HFFc6 (cell line): ENCODE results near the gene CCBE1. TPM values are rescaled to one million over a fixed set of nuclear protein-coding genes. Genes with fewer than 3 reads are reported as not detected.

Experiments
- DNase-seq: peaks from one replicate; pipeline ENCODE4 v3.0.0-alpha.2; 2018
- H3K27ac Mint-ChIP-seq: 2 replicates; pipeline ENCODE4 v1.8.0; 2020; ENCODE audit warnings: mild to moderate bottlenecking, mixed read lengths
- H3K27me3 Mint-ChIP-seq: 2 replicates; pipeline ENCODE4 v1.8.0; 2021; ENCODE audit warnings: mild to moderate bottlenecking, moderate library complexity, mixed read lengths; ENCODE audit not compliant: insufficient read depth
- H3K36me3 Mint-ChIP-seq: 2 replicates; pipeline ENCODE4 v1.8.0; 2021; ENCODE audit warnings: low read depth, mixed read lengths
- H3K4me1 Mint-ChIP-seq: 2 replicates; pipeline ENCODE4 v1.8.0; 2020; ENCODE audit warnings: low read depth, mixed read lengths
- H3K4me3 Mint-ChIP-seq: 2 replicates; pipeline ENCODE4 v1.8.0; 2020; ENCODE audit warnings: mild to moderate bottlenecking, moderate library complexity, mixed read lengths
- H3K9me3 Mint-ChIP-seq: 2 replicates; pipeline ENCODE4 v1.8.0; 2020; ENCODE audit warnings: mild to moderate bottlenecking, mixed read lengths
- total RNA-seq, 6 experiments: library from RNA; stranded (reverse); fragmentation: NEBNext Ultra II Directional; extraction: Animal tissue kit (Norgen Biotek cat#: 25700); gene quantifications; 2 replicates in 1 of 6; 3 replicates in 5 of 6; pipeline ENCODE4 v1.2.3, GENCODE V29; 2021
- TF ChIP-seq, protein P1 (sequence below): fragments of 200-600 bp; sonication (generic); IDR thresholded peaks from 2 replicates; pipeline ENCODE4 v1.5.0; 2021; ENCODE audit warnings: antibody characterized with exemption, mild to moderate bottlenecking

CCBE1 gene
- total RNA-seq, 6 experiments from 2014 or later = 161 to 223 (median 206) TPM

DNA sequence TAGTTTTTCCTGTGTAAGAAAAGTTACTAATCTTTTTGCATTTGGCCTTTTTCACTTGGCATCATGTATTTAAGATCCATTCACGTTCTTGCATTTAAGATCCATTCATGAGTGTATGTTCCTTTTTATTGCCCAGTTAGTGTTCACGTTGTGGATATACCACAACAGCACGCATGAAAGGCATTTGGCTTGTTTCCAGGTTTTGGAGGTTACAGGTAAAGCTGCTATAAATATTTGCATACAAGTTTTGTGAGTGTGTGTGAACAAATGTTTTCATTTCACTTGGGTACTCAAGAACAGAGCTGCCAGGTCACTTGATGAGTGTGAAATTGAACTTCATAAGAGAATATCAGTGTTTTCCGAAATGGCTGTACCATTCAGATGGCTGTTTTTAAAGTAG, 121.2 kb downstream of the CCBE1 start:
- Mint-ChIP-seq H3K36me3 (no peaks in the 10 kb centered on the region; the same call in 1 of the 2 replicates), H3K4me1 (peaks cover 54% of the 10 kb centered on the region), H3K9me3 (no peaks in the 10 kb centered on the region), H3K27me3 (no peaks in the 10 kb centered on the region), H3K27ac (no peak overlapping the region), H3K4me3 (no peak overlapping the region)
- TF ChIP-seq, protein P1, sequence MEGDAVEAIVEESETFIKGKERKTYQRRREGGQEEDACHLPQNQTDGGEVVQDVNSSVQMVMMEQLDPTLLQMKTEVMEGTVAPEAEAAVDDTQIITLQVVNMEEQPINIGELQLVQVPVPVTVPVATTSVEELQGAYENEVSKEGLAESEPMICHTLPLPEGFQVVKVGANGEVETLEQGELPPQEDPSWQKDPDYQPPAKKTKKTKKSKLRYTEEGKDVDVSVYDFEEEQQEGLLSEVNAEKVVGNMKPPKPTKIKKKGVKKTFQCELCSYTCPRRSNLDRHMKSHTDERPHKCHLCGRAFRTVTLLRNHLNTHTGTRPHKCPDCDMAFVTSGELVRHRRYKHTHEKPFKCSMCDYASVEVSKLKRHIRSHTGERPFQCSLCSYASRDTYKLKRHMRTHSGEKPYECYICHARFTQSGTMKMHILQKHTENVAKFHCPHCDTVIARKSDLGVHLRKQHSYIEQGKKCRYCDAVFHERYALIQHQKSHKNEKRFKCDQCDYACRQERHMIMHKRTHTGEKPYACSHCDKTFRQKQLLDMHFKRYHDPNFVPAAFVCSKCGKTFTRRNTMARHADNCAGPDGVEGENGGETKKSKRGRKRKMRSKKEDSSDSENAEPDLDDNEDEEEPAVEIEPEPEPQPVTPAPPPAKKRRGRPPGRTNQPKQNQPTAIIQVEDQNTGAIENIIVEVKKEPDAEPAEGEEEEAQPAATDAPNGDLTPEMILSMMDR = no peak
- DNase-seq = no peak

DNA sequence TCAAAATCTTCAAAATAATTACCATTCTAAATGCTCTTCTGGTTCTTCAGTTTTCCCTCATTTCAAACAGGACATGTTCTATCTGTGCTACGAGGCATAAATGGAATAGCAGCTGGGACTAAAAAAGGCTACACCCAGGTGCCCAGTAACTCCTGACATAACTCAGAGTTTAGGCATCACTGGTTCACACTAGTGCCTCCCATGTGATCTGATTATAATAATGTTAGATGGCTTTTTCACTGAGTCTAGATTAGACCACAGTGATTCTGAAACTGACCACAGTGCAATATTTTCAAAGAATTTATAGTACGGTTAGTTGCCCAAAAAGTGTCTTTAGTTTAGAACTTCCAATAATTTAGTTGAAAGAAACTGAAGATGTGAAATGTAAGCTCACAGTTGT, 123.3 kb downstream of the CCBE1 start:
- TF ChIP-seq, protein P1 = no peak
- Mint-ChIP-seq H3K27me3 (no peaks in the 10 kb centered on the region), H3K4me3 (no peak overlapping the region), H3K9me3 (no peaks in the 10 kb centered on the region), H3K27ac (no peak overlapping the region), H3K4me1 (peaks cover 74% of the 10 kb centered on the region), H3K36me3 (peaks cover 2% of the 10 kb centered on the region; the same call in 1 of the 2 replicates)
- no peak for DNase-seq

DNA sequence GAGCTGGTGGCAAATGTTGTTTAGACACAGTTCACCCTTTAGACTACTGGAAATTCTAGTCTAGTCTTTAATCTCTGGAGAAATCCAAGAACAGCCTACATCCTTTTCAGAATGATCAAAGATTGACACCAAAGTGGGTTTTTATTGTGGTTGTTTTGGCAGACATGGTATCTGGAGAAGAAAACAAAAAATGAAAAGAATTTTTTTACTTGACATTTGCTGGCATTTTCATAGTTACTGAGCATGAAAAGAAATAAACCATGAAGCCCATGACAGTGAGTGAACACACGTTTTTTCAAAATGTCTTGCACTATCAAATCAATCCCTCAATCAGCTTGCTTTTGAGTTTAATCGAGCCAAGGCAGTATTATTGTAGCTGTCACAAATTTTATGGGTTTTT, 125.3 kb downstream of the CCBE1 start:
- DNase-seq = no peak
- Mint-ChIP-seq H3K27ac (no peak overlapping the region), H3K36me3 (peaks cover 4% of the 10 kb centered on the region; the same call in 1 of the 2 replicates), H3K27me3 (no peaks in the 10 kb centered on the region), H3K4me3 (no peak overlapping the region), H3K4me1 (peaks cover 76% of the 10 kb centered on the region), H3K9me3 (no peaks in the 10 kb centered on the region)
- TF ChIP-seq, protein P1 = no peak

DNA sequence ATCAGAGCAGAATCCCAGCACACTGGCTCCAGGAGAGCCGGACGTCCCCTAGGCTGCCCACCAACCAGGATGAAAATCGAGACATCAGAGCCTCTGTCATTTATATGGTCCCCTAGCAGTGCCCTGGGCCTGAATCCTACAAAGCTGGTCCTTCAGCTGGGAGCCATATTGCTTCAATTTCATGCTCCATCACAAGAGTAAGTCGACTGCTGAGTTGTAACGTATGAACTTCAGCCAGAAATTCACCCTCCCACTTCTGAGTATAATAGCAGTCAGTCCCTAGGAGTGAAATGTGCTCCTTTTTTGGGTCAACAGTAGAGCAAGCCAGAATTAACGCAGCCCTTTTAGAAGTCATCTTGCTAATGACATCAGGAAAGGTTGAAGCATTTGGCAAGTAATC, 126.4 kb downstream of the CCBE1 start:
- TF ChIP-seq, protein P1 = no peak
- Mint-ChIP-seq H3K27me3 (no peaks in the 10 kb centered on the region), H3K27ac (peak overlapping the region; percentile 12; the same call in 1 of the 2 replicates), H3K4me1 (peaks cover 81% of the 10 kb centered on the region), H3K9me3 (no peaks in the 10 kb centered on the region), H3K36me3 (peaks cover 4% of the 10 kb centered on the region; the same call in 1 of the 2 replicates), H3K4me3 (peak overlapping the region; percentile 7; the same call in 1 of the 2 replicates)
- no peak for DNase-seq

DNA sequence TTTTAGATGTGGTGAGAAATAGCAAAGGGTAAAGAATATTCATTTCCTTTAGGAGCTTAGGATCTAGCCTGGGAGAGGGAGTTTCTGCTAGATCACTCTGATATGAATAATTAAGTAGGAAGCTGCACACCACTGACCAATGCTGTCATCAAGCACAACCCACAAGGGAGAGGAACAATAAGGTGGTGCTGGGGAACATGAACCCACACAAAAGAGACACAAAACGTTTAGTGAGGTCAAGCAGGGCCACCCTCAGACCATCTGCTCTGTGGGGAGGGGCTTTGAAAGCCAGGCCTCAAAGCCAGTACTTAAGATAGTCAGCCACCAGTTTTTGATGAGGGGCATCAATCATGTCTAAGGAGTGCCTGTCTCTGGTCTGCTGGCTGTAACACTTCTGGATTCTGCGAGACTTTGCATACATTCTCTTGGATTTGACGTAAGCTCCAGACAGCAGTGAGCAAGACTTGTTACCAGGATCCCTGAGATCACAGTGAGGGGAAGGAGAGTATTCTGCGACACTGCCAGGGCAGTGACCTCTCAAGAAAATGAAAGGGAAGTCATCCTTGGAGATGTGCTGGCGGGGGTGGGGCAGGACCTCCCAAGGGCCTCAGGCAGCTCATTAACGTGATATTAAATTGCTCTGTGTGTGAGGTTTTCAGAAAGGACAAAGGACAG, 127.0 kb downstream of the CCBE1 start:
- peak overlapping the region; percentile 12; the same call in 1 of the 2 replicates for H3K27ac Mint-ChIP-seq

More for the DNA sequence above, 127.0 kb downstream of the CCBE1 start:
- Mint-ChIP-seq H3K9me3 (no peaks in the 10 kb centered on the region), H3K4me1 (peaks cover 83% of the 10 kb centered on the region), H3K4me3 (peak overlapping the region; percentile 7; the same call in 1 of the 2 replicates), H3K36me3 (peaks cover 4% of the 10 kb centered on the region; the same call in 1 of the 2 replicates), H3K27me3 (no peaks in the 10 kb centered on the region)
- no peak for DNase-seq
- TF ChIP-seq, protein P1 = no peak
